Uterus (tissue), 4 donors: ENCODE results near the gene PNRC1. TPM values are rescaled to one million over a fixed set of nuclear protein-coding genes. Genes with fewer than 3 reads are reported as not detected.
A peak's percentile ranks its signal among the peaks of the same experiment; 100 is the strongest.
"Not testable (repeated sequence)": the region's sequence is repeated elsewhere in the genome, so short reads cannot be mapped to it uniquely, and the experiment has no call there.

Experiments used
- DNase-seq, 2 donors: peaks; one replicate each; pipeline ENCODE4 v3.0.0-alpha.2; 2019 to 2020
- H3K27ac ChIP-seq, 2 donors: fragments of 200-600 bp; sonication (generic); 1 replicate in 1 of 2; 2 replicates in 1 of 2; pipeline ENCODE4 v1.5.1; 2016 to 2018
- H3K27me3 ChIP-seq, 2 donors: fragments of 200-600 bp; sonication (generic); one replicate each; pipeline ENCODE4 v1.5.1; 2018 to 2019; ENCODE audit warnings: control low read depth in 1 of 2
- H3K36me3 ChIP-seq, 2 donors: fragments of 200-600 bp; sonication (generic); one replicate each; pipeline ENCODE4 v1.5.1; 2019; ENCODE audit warnings: control low read depth in 1 of 2
- H3K4me1 ChIP-seq, 2 donors: fragments of 200-600 bp; sonication (generic); one replicate each; pipeline ENCODE4 v1.5.1; 2018 to 2019; ENCODE audit warnings: control low read depth in 1 of 2
- H3K4me3 ChIP-seq, 2 donors: fragments of 200-600 bp; sonication (generic); 1 replicate in 1 of 2; 2 replicates in 1 of 2; pipeline ENCODE4 v1.5.1; 2018 to 2019; ENCODE audit warnings: mild to moderate bottlenecking in 1 of 2
- H3K9me3 ChIP-seq, 2 donors: fragments of 200-600 bp; sonication (generic); one replicate each; pipeline ENCODE4 v1.5.1; 2019; ENCODE audit warnings: control low read depth in 1 of 2
- POLR2A ChIP-seq, 2 donors: fragments of 450-650 bp; IDR thresholded peaks; one replicate each; pipeline ENCODE4 v1.6.1; 2016; ENCODE audit warnings: antibody characterized with exemption in 2 of 2, mild to moderate bottlenecking in 1 of 2, moderate library complexity in 1 of 2
- intact Hi-C: fragments of 100-400 bp; cut with DNase I; formaldehyde crosslinking; loops from one replicate; pipeline ENCODE4 v1.15.1; 2023; ENCODE audit warnings: low total_unique reads
- total RNA-seq, 4 donors: library from RNA; depleted of rRNA in 3 of 4; stranded (reverse); fragments of >200 nt in 3 of 4; gene quantifications; one replicate each; pipeline versions ENCODE4 v1.1.0 to v1.2.4, GENCODE V29; 2014 to 2023
- TF ChIP-seq, protein P1 (sequence below), 4 experiments: fragments of 200-600 bp in 2 of 4; fragments of 450-650 bp in 2 of 4; sonication (generic) in 2 of 4; IDR thresholded peaks; one replicate each; pipeline ENCODE4 v1.5.1; 2016 to 2019; ENCODE audit warnings: antibody characterized with exemption in 4 of 4, mild to moderate bottlenecking in 2 of 4, moderate library complexity in 1 of 4
- donor health status: DM: yes; HTN: yes; CAD: no.

Gene PNRC1
- total RNA-seq, 4 donors from 2014 or later, result 114 to 340 (median 203) TPM

DNA sequence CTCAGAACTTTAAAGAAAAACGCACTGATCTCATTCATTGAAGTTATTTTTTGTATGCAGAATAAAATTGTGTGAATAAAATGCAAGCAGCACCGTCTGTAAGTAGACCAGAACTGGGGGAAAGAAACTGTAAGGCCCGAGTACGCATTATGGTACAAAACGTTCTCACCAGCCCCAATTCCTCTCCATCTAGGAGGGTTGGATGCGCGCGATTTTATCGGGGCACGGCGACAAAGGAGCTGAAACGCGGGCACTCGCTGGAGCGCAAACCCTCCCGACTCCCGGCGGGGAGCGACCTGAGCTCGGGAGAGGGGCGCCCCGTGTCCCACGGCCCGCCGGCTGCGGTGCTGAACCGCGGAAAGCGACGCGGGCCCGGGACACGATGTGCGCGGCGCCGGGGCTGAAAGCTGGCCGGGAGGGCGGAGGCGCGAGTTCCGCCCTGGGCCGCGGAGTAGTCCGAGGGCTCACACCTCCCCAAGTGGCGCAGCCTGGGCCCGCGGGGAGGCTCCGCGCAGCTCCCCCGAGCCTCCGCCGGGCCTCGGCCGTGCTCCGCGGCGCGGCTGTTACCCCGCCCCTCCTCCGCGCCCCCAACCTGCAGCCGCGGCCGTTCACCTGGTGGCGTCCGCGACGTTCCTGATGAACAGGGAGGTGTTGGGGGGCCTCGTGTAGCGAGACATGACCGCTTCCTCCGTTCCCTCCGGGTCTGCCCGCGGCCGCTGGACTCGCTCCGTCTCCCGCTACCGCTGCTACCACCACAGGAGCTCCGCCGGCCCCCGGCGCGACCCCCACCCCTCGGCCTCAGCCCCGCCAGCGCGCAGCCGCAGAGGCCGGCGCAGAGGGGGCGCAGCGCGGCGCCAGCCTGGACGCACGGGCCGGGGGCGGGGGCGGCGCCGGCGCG, 36.9 kb downstream of the PNRC1 start, which contains the start of gene SRSF12:
SRSF12 (minus strand) TSS at position 861 of the 898 bp plus-strand sequence; CDS start at position 677, 184 bp downstream.
- no peaks in the 10 kb centered on the region for H3K27me3 ChIP-seq
- peak within 1 kb of the TSS; percentile 42 to 65 for H3K4me3 ChIP-seq
- peak in 1 of 2 donors; percentile 28 for DNase-seq
- no peaks in the 10 kb centered on the region for H3K4me1 ChIP-seq
- intact Hi-C loops, result no loop called here
- H3K36me3 ChIP-seq, result no peaks in the 10 kb centered on the region
- no peaks in the 10 kb centered on the region for H3K9me3 ChIP-seq
- TF ChIP-seq, protein P1, sequence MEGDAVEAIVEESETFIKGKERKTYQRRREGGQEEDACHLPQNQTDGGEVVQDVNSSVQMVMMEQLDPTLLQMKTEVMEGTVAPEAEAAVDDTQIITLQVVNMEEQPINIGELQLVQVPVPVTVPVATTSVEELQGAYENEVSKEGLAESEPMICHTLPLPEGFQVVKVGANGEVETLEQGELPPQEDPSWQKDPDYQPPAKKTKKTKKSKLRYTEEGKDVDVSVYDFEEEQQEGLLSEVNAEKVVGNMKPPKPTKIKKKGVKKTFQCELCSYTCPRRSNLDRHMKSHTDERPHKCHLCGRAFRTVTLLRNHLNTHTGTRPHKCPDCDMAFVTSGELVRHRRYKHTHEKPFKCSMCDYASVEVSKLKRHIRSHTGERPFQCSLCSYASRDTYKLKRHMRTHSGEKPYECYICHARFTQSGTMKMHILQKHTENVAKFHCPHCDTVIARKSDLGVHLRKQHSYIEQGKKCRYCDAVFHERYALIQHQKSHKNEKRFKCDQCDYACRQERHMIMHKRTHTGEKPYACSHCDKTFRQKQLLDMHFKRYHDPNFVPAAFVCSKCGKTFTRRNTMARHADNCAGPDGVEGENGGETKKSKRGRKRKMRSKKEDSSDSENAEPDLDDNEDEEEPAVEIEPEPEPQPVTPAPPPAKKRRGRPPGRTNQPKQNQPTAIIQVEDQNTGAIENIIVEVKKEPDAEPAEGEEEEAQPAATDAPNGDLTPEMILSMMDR (IDR thresholded peaks at IDR 0.05), result peak in 1 of 4 experiments; percentile 10
- no peak for TF ChIP-seq POLR2A (IDR thresholded peaks at IDR 0.05)
- peak within 1 kb of the TSS; percentile 1 to 26 for H3K27ac ChIP-seq

GRCh38 chr6:89118931-89119330, 38.4 kb downstream of the PNRC1 start:
- no peak overlapping the region for H3K4me3 ChIP-seq
- intact Hi-C loops, result no loop called here

GRCh38 chr6:89120371-89120770, 39.8 kb downstream of the PNRC1 start:
- Histone ChIP-seq H3K4me1 (no peaks in the 10 kb centered on the region), H3K36me3 (no peaks in the 10 kb centered on the region), H3K27ac (no peak overlapping the region), H3K27me3 (no peaks in the 10 kb centered on the region), H3K9me3 (no peaks in the 10 kb centered on the region), H3K4me3 (no peak overlapping the region)
- intact Hi-C loops, result no loop called here
- TF ChIP-seq POLR2A (IDR thresholded peaks at IDR 0.05), result no peak
- TF ChIP-seq, protein P1 (IDR thresholded peaks at IDR 0.05), result no peak
- DNase-seq, result no peak

More at GRCh38 chr6:89118931-89119330, 38.4 kb downstream of the PNRC1 start:
- Histone ChIP-seq H3K9me3 (no peaks in the 10 kb centered on the region), H3K36me3 (no peaks in the 10 kb centered on the region), H3K27ac (no peak overlapping the region), H3K27me3 (no peaks in the 10 kb centered on the region), H3K4me1 (no peaks in the 10 kb centered on the region)
- DNase-seq, result no peak
- TF ChIP-seq, protein P1 (IDR thresholded peaks at IDR 0.05), result no peak
- TF ChIP-seq POLR2A (IDR thresholded peaks at IDR 0.05), result no peak

DNA sequence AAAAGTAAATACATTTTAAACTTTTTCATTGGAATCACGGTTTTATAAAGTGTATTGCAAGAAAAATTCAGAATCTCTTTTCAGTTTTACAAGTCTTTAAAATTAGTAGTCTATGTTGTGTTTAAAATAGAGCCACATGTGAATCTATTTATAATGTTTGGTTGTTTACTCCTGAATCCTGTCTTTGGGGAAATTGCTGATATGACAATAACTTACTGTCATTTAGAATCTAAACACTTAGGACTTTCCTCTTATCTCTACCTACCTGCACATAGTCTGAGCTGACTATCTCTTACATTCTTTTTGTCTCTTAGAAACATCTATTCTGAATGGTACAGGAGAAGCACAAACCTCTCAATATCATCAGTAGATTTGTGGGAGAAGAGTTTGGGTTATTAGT, 41.4 kb downstream of the PNRC1 start:
- H3K36me3 ChIP-seq, result no peaks in the 10 kb centered on the region
- intact Hi-C loops, result no loop called here
- no peak overlapping the region for H3K4me3 ChIP-seq
- TF ChIP-seq, protein P1 (IDR thresholded peaks at IDR 0.05), result no peak
- TF ChIP-seq POLR2A (IDR thresholded peaks at IDR 0.05), result no peak
- H3K27ac ChIP-seq, result no peak overlapping the region
- H3K4me1 ChIP-seq, result no peaks in the 10 kb centered on the region
- DNase-seq, result no peak
- H3K27me3 ChIP-seq, result no peaks in the 10 kb centered on the region
- no peaks in the 10 kb centered on the region for H3K9me3 ChIP-seq

DNA sequence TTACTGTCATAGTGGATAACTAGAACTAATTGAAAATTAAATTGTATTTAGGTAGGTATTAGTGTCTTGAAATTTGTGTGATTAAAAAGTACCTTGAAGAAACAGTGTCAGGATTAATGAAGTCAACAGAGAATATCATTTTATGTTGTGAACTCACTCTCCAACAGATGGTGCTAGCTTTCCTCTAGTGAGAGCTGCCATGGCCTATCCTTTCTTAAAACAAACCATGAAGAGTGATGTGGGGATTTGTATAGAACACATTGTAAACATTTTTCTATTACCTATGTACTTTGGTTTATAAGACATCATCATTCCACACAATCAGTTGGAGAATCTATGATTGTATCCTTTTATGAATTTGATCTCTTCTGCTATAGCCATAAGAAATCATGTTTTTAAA, 42.1 kb downstream of the PNRC1 start:
- TF ChIP-seq, protein P1 (IDR thresholded peaks at IDR 0.05), result peak; percentile 14 to 33 (median 20)
- no peak for TF ChIP-seq POLR2A (IDR thresholded peaks at IDR 0.05)
- Histone ChIP-seq H3K27me3 (no peaks in the 10 kb centered on the region), H3K9me3 (no peaks in the 10 kb centered on the region), H3K4me1 (no peaks in the 10 kb centered on the region), H3K36me3 (no peaks in the 10 kb centered on the region), H3K27ac (no peak overlapping the region), H3K4me3 (no peak overlapping the region)
- DNase-seq, result no peak
- intact Hi-C loops, result no loop called here

DNA sequence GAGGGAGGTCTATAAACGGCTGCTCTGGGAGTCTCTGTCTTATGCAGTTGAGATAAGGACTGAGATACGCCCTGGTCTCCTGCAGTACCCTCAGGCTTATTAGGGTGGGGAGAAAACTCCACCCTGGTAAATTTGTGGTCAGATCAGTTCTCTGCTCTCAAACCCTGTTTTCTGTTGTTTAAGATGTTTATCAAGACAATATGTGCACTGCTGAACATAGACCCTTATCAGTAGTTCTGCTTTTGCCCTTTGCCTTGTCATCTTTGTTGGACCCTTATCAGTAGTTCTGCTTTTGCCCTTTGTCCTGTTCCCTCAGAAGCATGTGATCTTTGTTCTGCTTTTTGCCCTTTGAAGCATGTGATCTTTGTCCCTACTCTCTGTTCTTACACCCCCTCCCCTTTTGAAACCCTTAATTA, 47.7 kb downstream of the PNRC1 start:
- H3K9me3 ChIP-seq, H3K4me1 ChIP-seq, H3K4me3 ChIP-seq, intact Hi-C loops, H3K27ac ChIP-seq, DNase-seq, H3K27me3 ChIP-seq, H3K36me3 ChIP-seq: not testable (repeated sequence)
